HepG2 (cell line): ENCODE results near the gene GUCY1A2. TPM values are rescaled to one million over a fixed set of nuclear protein-coding genes. Genes with fewer than 3 reads are reported as not detected.

ENCODE experiments used
- ATAC-seq: fragments of 200-7000 bp; cut with Tn5 transposase; 3 replicates; pipeline ENCODE4 v1.9.1; 2020; ENCODE audit warnings: mild to moderate bottlenecking, moderate library complexity
- BruUV-seq: library from RNA; stranded (reverse); fragments of 400-500 nt; replicated peaks from 2 replicates; lab custom pipeline; 2021; lab: Mats Ljungman, UMichigan
- CTCF ChIA-PET: fragments of 300-600 bp; formaldehyde crosslinking; extraction: SDS; loops from one replicate; lab custom pipeline; 2021; ENCODE audit warnings: low total read pairs, inconsistent platforms, low intra/inter-chr PET ratio; lab: Yijun Ruan, JAX
- POLR2A ChIA-PET: fragments of 350-600 bp; sonication (Branson Sonifier 250); formaldehyde crosslinking; loops from one replicate; lab custom pipeline; 2020; ENCODE audit warnings: antibody characterized with exemption, inconsistent platforms; lab: Yijun Ruan, JAX
- DNase-seq: peaks from one replicate; pipeline ENCODE4 v3.0.0-alpha.2; 2015; ENCODE audit warnings: low spot score
- FAIRE-seq: peaks from 3 replicates; lab custom pipeline; 2011; peaks lifted over from hg19 to GRCh38; lab: Jason Lieb, UNC
- H2AFZ ChIP-seq: one replicate; pipeline ENCODE4 v1.6.1; 2011; ENCODE audit warnings: low read length, inconsistent platforms
- H3K27ac ChIP-seq: fragments of 300-600 bp; 3 replicates; pipeline ENCODE4 v1.8.0; 2011; ENCODE audit warnings: mixed run types, mild to moderate bottlenecking, mixed read lengths, low read length, inconsistent platforms; ENCODE audit not compliant: insufficient read depth; ENCODE audit errors: extremely low read length
- H3K27me3 ChIP-seq, 2 experiments: fragments of 200-600 bp in 1 of 2; 2 replicates in 1 of 2; 3 replicates in 1 of 2; pipeline versions ENCODE4 v1.6.0 to v1.8.0; 2011; ENCODE audit warnings: low read length in 2 of 2, mild to moderate bottlenecking in 2 of 2, moderate library complexity in 2 of 2, inconsistent platforms in 1 of 2; ENCODE audit not compliant: insufficient read depth in 2 of 2, control insufficient read depth in 1 of 2
- H3K36me3 ChIP-seq, 2 experiments: fragments of 200-600 bp in 1 of 2; replicated peaks in 1 of 2; 2 replicates in 1 of 2; 3 replicates in 1 of 2; pipeline versions ENCODE4 v1.5.1 to v1.8.0; 2011; ENCODE audit warnings: low read length in 2 of 2, inconsistent platforms in 1 of 2; ENCODE audit not compliant: insufficient read depth in 2 of 2, control insufficient read depth in 1 of 2
- H3K4me1 ChIP-seq: 2 replicates; pipeline ENCODE4 v1.5.1; 2012; ENCODE audit warnings: low read length, inconsistent platforms; ENCODE audit not compliant: insufficient read depth
- H3K4me2 ChIP-seq: 2 replicates; pipeline ENCODE4 v1.6.0; 2011; ENCODE audit warnings: low read depth, low read length, inconsistent platforms
- H3K4me3 ChIP-seq, 3 experiments: fragments of 200-600 bp in 1 of 3; sonication (generic), shearing (Covaris generic) in 1 of 3; replicated peaks in 1 of 3; 2 replicates each; pipeline ENCODE4 v1.5.1; 2011 to 2016; ENCODE audit warnings: low read length in 3 of 3, inconsistent platforms in 2 of 3, low read depth in 2 of 3, mild to moderate bottlenecking in 2 of 3, control low read depth in 1 of 3, mixed read lengths in 1 of 3; ENCODE audit not compliant: insufficient read depth in 1 of 3
- H3K79me2 ChIP-seq: one replicate; pipeline ENCODE4 v1.6.1; 2011; ENCODE audit warnings: low read length, inconsistent platforms; ENCODE audit not compliant: insufficient read depth
- H3K9ac ChIP-seq: 2 replicates; pipeline ENCODE4 v1.6.0; 2011; ENCODE audit warnings: mild to moderate bottlenecking, low read depth, low read length, inconsistent platforms; ENCODE audit not compliant: insufficient read depth
- H3K9me3 ChIP-seq: 2 replicates; pipeline ENCODE4 v1.5.1; 2012; ENCODE audit warnings: mild to moderate bottlenecking, low read length
- H4K20me1 ChIP-seq: 2 replicates; pipeline ENCODE4 v1.6.0; 2011; ENCODE audit warnings: inconsistent platforms, mild to moderate bottlenecking, low read length, moderate library complexity; ENCODE audit not compliant: insufficient read depth
- ARHGAP35 ChIP-seq: sonication (generic); formaldehyde crosslinking; IDR thresholded peaks from 2 replicates; pipeline ENCODE4 v1.9.0; 2022; ENCODE audit warnings: mild to moderate bottlenecking, inconsistent platforms, moderate library complexity, missing genetic modification reagents, borderline replicate concordance
- ARNT ChIP-seq: fragments of 450-650 bp; IDR thresholded peaks from 2 replicates; pipeline ENCODE4 v1.6.1; 2017
- CAMTA2 ChIP-seq: sonication (generic); formaldehyde crosslinking; IDR thresholded peaks from 2 replicates; pipeline ENCODE4 v1.4.0; 2020; ENCODE audit warnings: mild to moderate bottlenecking, missing genetic modification reagents, borderline replicate concordance
- KLF11 ChIP-seq: IDR thresholded peaks from 2 replicates; pipeline ENCODE4 v1.6.1; 2016; ENCODE audit warnings: missing compliant biosample characterization
- MIXL1 ChIP-seq: IDR thresholded peaks from 2 replicates; pipeline ENCODE4 v1.6.1; 2016
- NR2F1 ChIP-seq, 2 experiments: fragments of 450-650 bp in 1 of 2; formaldehyde crosslinking in 1 of 2; IDR thresholded peaks; 2 replicates each; pipeline versions ENCODE4 v1.5.0 to v1.6.1; 2016 to 2020; ENCODE audit warnings: mild to moderate bottlenecking in 1 of 2, missing compliant biosample characterization in 1 of 2, missing genetic modification reagents in 1 of 2, moderate library complexity in 1 of 2
- RFXAP ChIP-seq: sonication (generic); formaldehyde crosslinking; IDR thresholded peaks from 2 replicates; pipeline ENCODE4 v1.4.0; 2020; ENCODE audit warnings: missing genetic modification reagents, borderline replicate concordance
- TBX2 ChIP-seq: sonication (generic); formaldehyde crosslinking; IDR thresholded peaks from 2 replicates; pipeline ENCODE4 v1.5.0; 2020; ENCODE audit warnings: missing genetic modification reagents, mild to moderate bottlenecking, borderline replicate concordance
- TRAFD1 ChIP-seq: sonication (generic); formaldehyde crosslinking; IDR thresholded peaks from 2 replicates; pipeline ENCODE4 v1.5.1; 2020; ENCODE audit warnings: missing genetic modification reagents, mild to moderate bottlenecking, borderline replicate concordance
- ZBTB20 ChIP-seq: sonication (generic); formaldehyde crosslinking; IDR thresholded peaks from 2 replicates; pipeline ENCODE4 v1.8.1; 2023; ENCODE audit warnings: missing genetic modification reagents, low read depth, mild to moderate bottlenecking, borderline replicate concordance
- ZMAT5 ChIP-seq: sonication (generic); formaldehyde crosslinking; IDR thresholded peaks from 2 replicates; pipeline ENCODE4 v1.5.0; 2020; ENCODE audit warnings: mild to moderate bottlenecking, low read depth, missing genetic modification reagents, borderline replicate concordance
- ZNF160 ChIP-seq: sonication (generic); formaldehyde crosslinking; IDR thresholded peaks from 2 replicates; pipeline ENCODE4 v1.8.0; 2022; ENCODE audit warnings: mild to moderate bottlenecking, inconsistent platforms, missing genetic modification reagents
- ZNF225 ChIP-seq: sonication (generic); formaldehyde crosslinking; IDR thresholded peaks from 2 replicates; pipeline ENCODE4 v1.4.0; 2020; ENCODE audit warnings: mild to moderate bottlenecking, missing genetic modification reagents
- ZNF263 ChIP-seq: sonication (generic); formaldehyde crosslinking; IDR thresholded peaks from 2 replicates; pipeline ENCODE4 v1.4.0; 2020; ENCODE audit warnings: missing genetic modification reagents
- ZNF672 ChIP-seq: sonication (generic); formaldehyde crosslinking; IDR thresholded peaks from 2 replicates; pipeline ENCODE4 v1.8.1; 2022; ENCODE audit warnings: missing genetic modification reagents
- ZNF850 ChIP-seq: sonication (generic); formaldehyde crosslinking; conservative IDR thresholded peaks from 2 replicates; pipeline ENCODE4 v1.9.0; 2021; ENCODE audit warnings: mild to moderate bottlenecking, missing genetic modification reagents
- WGBS: methylation state at CpG from one replicate; pipeline ENCODE4 v1.1.6; 2017; ENCODE audit warnings: low lambda C conversion rate; 5-methylcytosine and 5-hydroxymethylcytosine counted together
- in situ Hi-C: cut with HindIII; loops from 2 replicates; pipeline ENCODE4 v1.10.0; 2017; ENCODE audit warnings: low pct_unique_long_range_greater_than_20kb; ENCODE audit not compliant: extremely low pct_ligation_motif_present
- intact Hi-C: fragments of 100-400 bp; cut with micrococcal nuclease; formaldehyde crosslinking; loops from one replicate; pipeline ENCODE4 v1.10.0; 2022; ENCODE audit not compliant: unreplicated experiment
- polyA plus RNA-seq, 8 experiments: library from polyadenylated mRNA; depleted of rRNA in 3 of 8; stranded (reverse) in 7 of 8; unstranded in 1 of 8; fragments of >200 nt; fragmentation: Illumina TruSeq in 4 of 8; extraction: Trizol in 4 of 8; gene quantifications; 2 replicates each; pipeline versions ENCODE4 v1.2.1 to v1.2.3, GENCODE V29; 2011 to 2016; ENCODE audit warnings: low read depth in 4 of 8, missing spikeins in 1 of 8, mixed read lengths in 1 of 8; ENCODE audit not compliant: insufficient read depth in 1 of 8
- total RNA-seq, 5 experiments: library from RNA; depleted of rRNA; stranded (reverse); fragments of >200 nt; fragmentation: Illumina TruSeq; extraction: Trizol; gene quantifications; 2 replicates each; pipeline ENCODE4 v1.2.3, GENCODE V29; 2016; ENCODE audit warnings: low read depth in 1 of 5
- TF ChIP-seq, protein P1 (sequence below): sonication (generic); formaldehyde crosslinking; IDR thresholded peaks from 2 replicates; pipeline ENCODE4 v1.4.0; 2020; ENCODE audit warnings: mild to moderate bottlenecking, missing genetic modification reagents
- TF ChIP-seq, protein P2 (sequence below): sonication (generic); formaldehyde crosslinking; IDR thresholded peaks from 2 replicates; pipeline ENCODE4 v1.5.1; 2020; ENCODE audit warnings: missing genetic modification reagents, mild to moderate bottlenecking, borderline replicate concordance

Gene GUCY1A2
- total and polyA plus RNA-seq, 2 of the 13 experiments (the other 11 are each of a cell fraction or from before 2014, with no cell fraction given) = 0.01 to 0.07 TPM

DNA sequence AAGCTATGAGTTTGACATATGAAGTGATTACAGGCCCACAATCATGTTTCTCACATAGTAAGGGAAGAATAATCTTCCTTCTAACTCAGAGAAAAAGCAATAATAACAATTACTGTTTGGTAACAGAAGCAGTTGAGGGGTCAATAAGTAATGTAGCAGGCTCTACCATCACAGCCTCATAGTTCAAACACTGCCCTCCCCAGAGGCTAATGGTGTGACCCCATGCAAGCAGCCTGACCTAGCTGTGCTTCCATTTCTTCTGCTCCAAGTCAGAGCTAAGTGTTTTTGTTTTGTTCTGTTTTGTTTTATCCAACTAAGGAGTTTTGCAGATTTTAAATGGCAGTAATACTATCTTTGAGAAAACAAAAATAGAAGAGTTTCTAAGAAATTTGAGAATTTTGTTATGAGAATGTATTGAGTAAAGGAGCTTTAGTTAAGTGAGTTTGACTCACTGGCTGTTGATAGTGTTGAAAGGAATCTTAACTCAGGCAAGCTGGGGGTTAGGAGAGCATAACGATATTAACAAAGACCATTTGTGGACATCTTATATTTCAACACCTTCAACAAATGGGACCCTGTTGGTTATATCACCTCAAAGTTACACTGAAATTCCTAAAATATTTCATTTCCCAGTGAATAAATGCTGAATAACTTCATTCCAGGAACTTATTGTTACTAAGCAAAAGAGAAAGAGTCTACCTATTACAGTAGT is 48.5 kb downstream of the GUCY1A2 start:
- no peak for ATAC-seq
- no peaks in the 10 kb centered on the region for H4K20me1 ChIP-seq
- no peaks in the 10 kb centered on the region for H3K79me2 ChIP-seq
- no peak overlapping the region for H3K9ac ChIP-seq
- DNase-seq = no peak
- BruUV-seq = no TSS peak
- intact Hi-C loops (no loop called here), in situ Hi-C loops (no loop called here)
- H3K4me1 ChIP-seq = no peaks in the 10 kb centered on the region
- POLR2A ChIA-PET = no interaction called here
- FAIRE-seq = no peak
- WGBS = 79% methylated on average over 1 of the region's 1 CpG
- H3K36me3 ChIP-seq = no peaks in the 10 kb centered on the region
- H3K9me3 ChIP-seq = no peaks in the 10 kb centered on the region
- H2AFZ ChIP-seq = no peak overlapping the region
- no peak overlapping the region for H3K4me3 ChIP-seq
- no peak overlapping the region for H3K4me2 ChIP-seq
- H3K27me3 ChIP-seq = no peaks in the 10 kb centered on the region
- CTCF ChIA-PET = no interaction called here
- TF ChIP-seq ZNF263 (CRISPR knock-in tag) = no peak
- no peak for TF ChIP-seq ZMAT5 (CRISPR knock-in tag)
- TF ChIP-seq TBX2 (CRISPR knock-in tag) = no peak
- TF ChIP-seq ZNF850 = no peak
- TF ChIP-seq ZNF672 (CRISPR knock-in tag) = no peak
- no peak for TF ChIP-seq ZBTB20 (CRISPR knock-in tag)
- no peak for TF ChIP-seq ARNT
- no peak for TF ChIP-seq ZNF160 (CRISPR knock-in tag)
- no peak for TF ChIP-seq CAMTA2 (CRISPR knock-in tag)
- TF ChIP-seq, protein P1, sequence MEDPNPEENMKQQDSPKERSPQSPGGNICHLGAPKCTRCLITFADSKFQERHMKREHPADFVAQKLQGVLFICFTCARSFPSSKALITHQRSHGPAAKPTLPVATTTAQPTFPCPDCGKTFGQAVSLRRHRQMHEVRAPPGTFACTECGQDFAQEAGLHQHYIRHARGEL (CRISPR knock-in tag) = no peak
- no peak for TF ChIP-seq ZNF225 (CRISPR knock-in tag)
- no peak for TF ChIP-seq NR2F1 (CRISPR knock-in tag; IDR thresholded peaks at IDR 0.05)
- no peak for TF ChIP-seq MIXL1
- TF ChIP-seq KLF11 = no peak
- no peak for TF ChIP-seq RFXAP (CRISPR knock-in tag)
- no peak for TF ChIP-seq TRAFD1 (CRISPR knock-in tag)
- TF ChIP-seq, protein P2, sequence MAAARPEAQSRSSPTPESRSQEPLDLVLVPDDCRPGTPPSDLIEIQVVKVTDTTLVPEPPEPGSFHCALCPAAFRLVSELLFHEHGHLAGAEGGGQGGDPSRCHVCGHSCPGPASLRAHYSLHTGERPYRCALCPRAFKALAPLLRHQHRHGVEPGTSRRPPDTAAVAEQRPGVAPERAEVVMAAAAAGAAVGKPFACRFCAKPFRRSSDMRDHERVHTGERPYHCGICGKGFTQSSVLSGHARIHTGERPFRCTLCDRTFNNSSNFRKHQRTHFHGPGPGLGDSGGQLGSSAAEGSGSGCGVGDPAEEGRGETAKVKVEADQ (CRISPR knock-in tag) = no peak
- TF ChIP-seq ARHGAP35 (CRISPR knock-in tag) = no peak
- no peak overlapping the region for H3K27ac ChIP-seq
